Measurements from ENCODE around the gene OCSTAMP.

OCSTAMP gene

GRCh38 chr20:46550461-46550860, at the start of gene OCSTAMP:
OCSTAMP (minus strand) TSS chr20:46550654; CDS start chr20:46550560, 94 bp downstream.
- no peak within 1 kb of the TSS for H3K27ac ChIP-seq
- TF ChIP-seq, protein P1, sequence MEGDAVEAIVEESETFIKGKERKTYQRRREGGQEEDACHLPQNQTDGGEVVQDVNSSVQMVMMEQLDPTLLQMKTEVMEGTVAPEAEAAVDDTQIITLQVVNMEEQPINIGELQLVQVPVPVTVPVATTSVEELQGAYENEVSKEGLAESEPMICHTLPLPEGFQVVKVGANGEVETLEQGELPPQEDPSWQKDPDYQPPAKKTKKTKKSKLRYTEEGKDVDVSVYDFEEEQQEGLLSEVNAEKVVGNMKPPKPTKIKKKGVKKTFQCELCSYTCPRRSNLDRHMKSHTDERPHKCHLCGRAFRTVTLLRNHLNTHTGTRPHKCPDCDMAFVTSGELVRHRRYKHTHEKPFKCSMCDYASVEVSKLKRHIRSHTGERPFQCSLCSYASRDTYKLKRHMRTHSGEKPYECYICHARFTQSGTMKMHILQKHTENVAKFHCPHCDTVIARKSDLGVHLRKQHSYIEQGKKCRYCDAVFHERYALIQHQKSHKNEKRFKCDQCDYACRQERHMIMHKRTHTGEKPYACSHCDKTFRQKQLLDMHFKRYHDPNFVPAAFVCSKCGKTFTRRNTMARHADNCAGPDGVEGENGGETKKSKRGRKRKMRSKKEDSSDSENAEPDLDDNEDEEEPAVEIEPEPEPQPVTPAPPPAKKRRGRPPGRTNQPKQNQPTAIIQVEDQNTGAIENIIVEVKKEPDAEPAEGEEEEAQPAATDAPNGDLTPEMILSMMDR (conservative IDR thresholded peaks at IDR 0.05) = no peak

- H3K27ac ChIP-seq = no peak overlapping the region
- TF ChIP-seq, protein P1 (conservative IDR thresholded peaks at IDR 0.05) = no peak
These were observed 49.0 kb upstream of the OCSTAMP start for GRCh38 chr20:46599227-46599987.

GRCh38 chr20:46595933-46596332, 45.5 kb upstream of the OCSTAMP start:
- no peak overlapping the region for H3K27ac ChIP-seq
- TF ChIP-seq, protein P1 (conservative IDR thresholded peaks at IDR 0.05) = no peak

DNA sequence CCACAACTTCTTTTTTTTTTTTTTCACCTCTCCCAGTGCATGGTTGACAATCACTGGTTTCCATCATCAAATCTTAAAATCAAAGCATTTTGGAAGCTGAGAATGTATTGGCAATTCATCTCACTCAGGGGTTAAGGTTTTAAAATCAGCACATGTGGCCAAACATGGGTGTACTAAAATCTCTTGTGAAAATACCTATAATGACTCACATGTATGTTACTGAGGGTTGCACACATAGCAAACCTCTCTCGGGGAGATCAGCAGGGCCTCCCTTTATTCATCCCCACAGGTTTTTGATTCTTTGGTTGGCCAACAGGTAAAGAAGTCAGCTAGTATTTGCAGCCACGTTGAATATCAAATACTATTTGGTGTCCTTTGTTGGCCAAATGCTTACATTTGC, 44.3 kb upstream of the OCSTAMP start:
- TF ChIP-seq, protein P1 (conservative IDR thresholded peaks at IDR 0.05) = no peak
- no peak overlapping the region for H3K27ac ChIP-seq

GRCh38 chr20:46592580-46593362, 42.3 kb upstream of the OCSTAMP start:
- TF ChIP-seq, protein P1 (conservative IDR thresholded peaks at IDR 0.05) = peak; percentile 10; the same call in 1 of the 2 replicates

GRCh38 chr20:46590443-46590842, 40.0 kb upstream of the OCSTAMP start:
- TF ChIP-seq, protein P1 (conservative IDR thresholded peaks at IDR 0.05) = no peak
- H3K27ac ChIP-seq = peak overlapping the region; percentile 49

More at GRCh38 chr20:46592580-46593362, 42.3 kb upstream of the OCSTAMP start:
- H3K27ac ChIP-seq = no peak overlapping the region

Data from VCaP (cell line).